Thyroid gland (tissue), 4 donors: ENCODE results near the gene USP34.

Experiments
- POLR2A ChIP-seq, 2 donors: fragments of 450-650 bp; IDR thresholded peaks; one replicate each; pipeline ENCODE4 v1.6.1; 2017; ENCODE audit warnings: antibody characterized with exemption in 2 of 2, mild to moderate bottlenecking in 2 of 2, moderate library complexity in 1 of 2
- TF ChIP-seq, protein P1 (sequence below), 6 experiments: fragments of 200-600 bp in 3 of 6; fragments of 450-650 bp in 3 of 6; sonication (generic) in 3 of 6; IDR thresholded peaks; one replicate each; pipeline ENCODE4 v1.5.1; 2016 to 2019; ENCODE audit warnings: antibody characterized with exemption in 6 of 6, mild to moderate bottlenecking in 2 of 6, inconsistent platforms in 1 of 6, moderate library complexity in 1 of 6

DNA sequence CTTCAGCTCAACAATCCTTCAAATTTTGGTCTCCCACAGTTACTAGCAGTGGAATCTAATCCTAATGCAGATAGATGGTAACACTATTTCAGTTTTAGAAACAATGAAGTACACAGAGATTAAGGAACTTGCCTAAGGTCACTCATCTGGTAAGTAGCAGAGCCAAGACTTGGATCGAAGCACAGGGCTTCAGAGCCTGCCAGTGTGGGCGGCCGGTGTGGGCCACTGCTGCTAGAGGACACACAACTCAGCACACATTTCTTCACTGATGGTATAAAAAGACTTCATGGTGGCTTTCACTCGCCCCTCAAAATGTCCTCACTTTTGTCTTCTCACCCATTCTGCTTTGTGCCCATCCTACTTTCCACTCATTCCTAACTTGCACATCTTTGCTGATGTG lies 297.8 kb downstream of the USP34 start:
- TF ChIP-seq, protein P1, sequence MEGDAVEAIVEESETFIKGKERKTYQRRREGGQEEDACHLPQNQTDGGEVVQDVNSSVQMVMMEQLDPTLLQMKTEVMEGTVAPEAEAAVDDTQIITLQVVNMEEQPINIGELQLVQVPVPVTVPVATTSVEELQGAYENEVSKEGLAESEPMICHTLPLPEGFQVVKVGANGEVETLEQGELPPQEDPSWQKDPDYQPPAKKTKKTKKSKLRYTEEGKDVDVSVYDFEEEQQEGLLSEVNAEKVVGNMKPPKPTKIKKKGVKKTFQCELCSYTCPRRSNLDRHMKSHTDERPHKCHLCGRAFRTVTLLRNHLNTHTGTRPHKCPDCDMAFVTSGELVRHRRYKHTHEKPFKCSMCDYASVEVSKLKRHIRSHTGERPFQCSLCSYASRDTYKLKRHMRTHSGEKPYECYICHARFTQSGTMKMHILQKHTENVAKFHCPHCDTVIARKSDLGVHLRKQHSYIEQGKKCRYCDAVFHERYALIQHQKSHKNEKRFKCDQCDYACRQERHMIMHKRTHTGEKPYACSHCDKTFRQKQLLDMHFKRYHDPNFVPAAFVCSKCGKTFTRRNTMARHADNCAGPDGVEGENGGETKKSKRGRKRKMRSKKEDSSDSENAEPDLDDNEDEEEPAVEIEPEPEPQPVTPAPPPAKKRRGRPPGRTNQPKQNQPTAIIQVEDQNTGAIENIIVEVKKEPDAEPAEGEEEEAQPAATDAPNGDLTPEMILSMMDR (IDR thresholded peaks at IDR 0.05), result no peak
- TF ChIP-seq POLR2A (IDR thresholded peaks at IDR 0.05), result no peak
